ENCODE data around the gene TRIP11.

Gene TRIP11

DNA sequence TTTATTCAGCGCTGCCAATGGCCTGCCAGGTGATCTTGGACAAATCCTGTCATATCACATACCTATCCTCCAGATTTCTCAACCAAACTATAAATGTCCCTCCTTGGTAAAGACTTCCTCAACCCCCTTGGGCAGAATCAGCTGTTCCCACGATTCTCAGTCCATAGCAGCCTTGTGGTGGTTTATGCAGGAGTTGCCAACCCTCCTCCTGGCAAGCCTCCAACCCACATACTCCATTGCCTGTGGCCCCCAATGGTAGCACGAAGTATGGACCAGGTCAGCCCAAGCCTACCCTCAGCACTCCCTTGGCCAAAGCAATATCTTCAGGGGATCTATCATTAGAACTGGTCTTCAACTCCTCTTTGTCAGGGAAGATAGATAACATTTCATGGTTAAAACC, 119.3 kb downstream of the TRIP11 start:
- Histone ChIP-seq H3K27ac (ENCODE audit: low read length) (no peak overlapping the region), H3K27me3 (ENCODE audit: control insufficient read depth, insufficient read depth, low read length) (no peaks in the 10 kb centered on the region), H3K36me3 (ENCODE audit: control insufficient read depth, insufficient read depth, low read length) (no peaks in the 10 kb centered on the region), H3K4me1 (ENCODE audit: control insufficient read depth, insufficient read depth, low read length) (no peaks in the 10 kb centered on the region), H3K9me3 (ENCODE audit: control insufficient read depth, insufficient read depth, low read length) (no peaks in the 10 kb centered on the region), H3K4me3 (ENCODE audit: low read length) (no peak overlapping the region)
- DNase-seq (ENCODE audit: low read depth, low spot score) = no peak
- no CpG with 5 or more reads among the region's 3 CpGs for WGBS (ENCODE audit: insufficient coverage, insufficient read length)

DNA sequence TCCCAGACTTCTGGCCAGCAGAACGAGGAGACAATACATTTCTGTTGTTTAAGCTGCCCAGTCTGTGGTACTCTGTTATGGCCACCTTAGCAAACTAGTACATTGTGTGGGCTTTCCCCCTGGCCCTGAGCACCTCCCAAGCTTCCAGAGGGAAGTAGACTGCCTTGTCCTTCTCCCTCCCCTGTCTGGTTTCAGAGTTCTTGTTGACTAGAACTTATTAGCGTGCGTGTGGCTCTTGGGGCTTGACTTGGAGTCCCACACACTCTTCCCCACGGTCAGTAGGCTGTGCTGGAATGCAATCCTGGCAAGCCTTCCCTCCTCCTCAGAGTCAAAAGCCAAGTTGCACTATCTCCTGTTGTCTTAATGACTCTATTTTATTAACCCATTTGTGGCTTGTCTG, 120.0 kb downstream of the TRIP11 start:
- WGBS (ENCODE audit: insufficient coverage, insufficient read length) = no CpG with 5 or more reads among the region's 4 CpGs
- H3K4me3 ChIP-seq (ENCODE audit: low read length) = no peak overlapping the region
- no peak for DNase-seq (ENCODE audit: low read depth, low spot score)
- no peak overlapping the region for H3K27ac ChIP-seq (ENCODE audit: low read length)
- no peaks in the 10 kb centered on the region for H3K27me3 ChIP-seq (ENCODE audit: control insufficient read depth, insufficient read depth, low read length)
- H3K4me1 ChIP-seq (ENCODE audit: control insufficient read depth, insufficient read depth, low read length) = no peaks in the 10 kb centered on the region
- no peaks in the 10 kb centered on the region for H3K9me3 ChIP-seq (ENCODE audit: control insufficient read depth, insufficient read depth, low read length)
- H3K36me3 ChIP-seq (ENCODE audit: control insufficient read depth, insufficient read depth, low read length) = no peaks in the 10 kb centered on the region

DNA sequence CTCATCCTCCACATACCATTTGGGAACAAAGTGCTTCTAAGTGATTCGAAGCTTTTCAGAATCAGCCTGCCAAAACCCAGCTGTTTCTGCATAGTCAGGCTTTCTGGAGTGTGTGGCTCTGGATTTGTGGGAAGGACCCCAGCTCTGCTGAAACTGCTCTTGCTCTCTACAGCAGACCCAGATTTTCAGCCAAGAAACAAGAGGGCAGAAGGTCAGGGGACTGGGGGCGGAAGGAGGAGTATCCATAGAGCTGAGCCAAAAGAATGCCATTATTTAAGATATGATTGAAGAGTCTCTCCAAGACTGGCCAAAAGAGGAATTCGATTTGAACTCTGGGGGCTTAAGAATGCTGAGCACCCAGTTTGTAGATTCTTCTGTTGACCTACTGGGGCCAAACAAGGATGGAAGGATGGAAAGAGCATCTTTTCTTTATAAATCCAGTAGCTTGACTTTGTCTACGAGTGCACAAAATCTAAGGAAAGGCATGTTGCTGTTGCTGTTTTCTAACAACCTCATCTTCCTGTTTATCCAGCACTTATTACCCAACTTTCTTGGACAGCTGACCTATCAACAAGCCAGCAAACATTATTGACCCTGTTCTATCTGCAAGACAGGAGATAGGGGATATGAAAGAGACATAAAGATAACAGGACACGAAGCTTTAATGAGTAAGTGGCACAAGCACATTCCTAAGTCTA, 121.5 kb downstream of the TRIP11 start:
- H3K4me1 ChIP-seq (ENCODE audit: control insufficient read depth, insufficient read depth, low read length) = no peaks in the 10 kb centered on the region
- DNase-seq (ENCODE audit: low read depth, low spot score) = no peak
- H3K36me3 ChIP-seq (ENCODE audit: control insufficient read depth, insufficient read depth, low read length) = no peaks in the 10 kb centered on the region
- no peaks in the 10 kb centered on the region for H3K27me3 ChIP-seq (ENCODE audit: control insufficient read depth, insufficient read depth, low read length)
- H3K4me3 ChIP-seq (ENCODE audit: low read length) = no peak overlapping the region
- no peaks in the 10 kb centered on the region for H3K9me3 ChIP-seq (ENCODE audit: control insufficient read depth, insufficient read depth, low read length)
- WGBS (ENCODE audit: insufficient coverage, insufficient read length) = no CpG with 5 or more reads among the region's 5 CpGs
- no peak overlapping the region for H3K27ac ChIP-seq (ENCODE audit: low read length)
